Stimulated activated naive CD8-positive, alpha-beta T cell treated with anti-CD3 and anti-CD28 coated beads, Interleukin-15, amount 100 ng/mL, for 72 hours (primary cell): ENCODE data around the gene EDC4.
"Not testable (repeated sequence)": the region's sequence is repeated elsewhere in the genome, so short reads cannot be mapped to it uniquely, and the experiment has no call there.

ENCODE experiments used
- ATAC-seq: fragments of 150-1000 bp; cut with Tn5 transposase; 2 replicates; pipeline ENCODE4 v1.10.0; 2021; ENCODE audit warnings: mild to moderate bottlenecking, moderate library complexity
- DNase-seq, 2 donors: peaks; one replicate each; pipeline ENCODE4 v3.0.0; 2021 to 2022
- H3K27ac Mint-ChIP-seq, 2 donors: one replicate each; pipeline ENCODE4 v1.8.0; 2022; ENCODE audit warnings: mild to moderate bottlenecking in 2 of 2, mixed read lengths in 2 of 2, moderate library complexity in 2 of 2
- H3K27me3 Mint-ChIP-seq: one replicate; pipeline ENCODE4 v1.8.0; 2022; ENCODE audit warnings: mixed read lengths
- H3K4me1 Mint-ChIP-seq: one replicate; pipeline ENCODE4 v1.8.0; 2022; ENCODE audit warnings: mild to moderate bottlenecking, mixed read lengths
- H3K4me3 Mint-ChIP-seq, 2 donors: one replicate each; pipeline ENCODE4 v1.8.0; 2022; ENCODE audit warnings: mild to moderate bottlenecking in 2 of 2, mixed read lengths in 2 of 2, moderate library complexity in 1 of 2
- H3K9me3 Mint-ChIP-seq, 2 donors: one replicate each; pipeline ENCODE4 v1.8.0; 2022; ENCODE audit warnings: mixed read lengths in 2 of 2

EDC4 gene, protein sequence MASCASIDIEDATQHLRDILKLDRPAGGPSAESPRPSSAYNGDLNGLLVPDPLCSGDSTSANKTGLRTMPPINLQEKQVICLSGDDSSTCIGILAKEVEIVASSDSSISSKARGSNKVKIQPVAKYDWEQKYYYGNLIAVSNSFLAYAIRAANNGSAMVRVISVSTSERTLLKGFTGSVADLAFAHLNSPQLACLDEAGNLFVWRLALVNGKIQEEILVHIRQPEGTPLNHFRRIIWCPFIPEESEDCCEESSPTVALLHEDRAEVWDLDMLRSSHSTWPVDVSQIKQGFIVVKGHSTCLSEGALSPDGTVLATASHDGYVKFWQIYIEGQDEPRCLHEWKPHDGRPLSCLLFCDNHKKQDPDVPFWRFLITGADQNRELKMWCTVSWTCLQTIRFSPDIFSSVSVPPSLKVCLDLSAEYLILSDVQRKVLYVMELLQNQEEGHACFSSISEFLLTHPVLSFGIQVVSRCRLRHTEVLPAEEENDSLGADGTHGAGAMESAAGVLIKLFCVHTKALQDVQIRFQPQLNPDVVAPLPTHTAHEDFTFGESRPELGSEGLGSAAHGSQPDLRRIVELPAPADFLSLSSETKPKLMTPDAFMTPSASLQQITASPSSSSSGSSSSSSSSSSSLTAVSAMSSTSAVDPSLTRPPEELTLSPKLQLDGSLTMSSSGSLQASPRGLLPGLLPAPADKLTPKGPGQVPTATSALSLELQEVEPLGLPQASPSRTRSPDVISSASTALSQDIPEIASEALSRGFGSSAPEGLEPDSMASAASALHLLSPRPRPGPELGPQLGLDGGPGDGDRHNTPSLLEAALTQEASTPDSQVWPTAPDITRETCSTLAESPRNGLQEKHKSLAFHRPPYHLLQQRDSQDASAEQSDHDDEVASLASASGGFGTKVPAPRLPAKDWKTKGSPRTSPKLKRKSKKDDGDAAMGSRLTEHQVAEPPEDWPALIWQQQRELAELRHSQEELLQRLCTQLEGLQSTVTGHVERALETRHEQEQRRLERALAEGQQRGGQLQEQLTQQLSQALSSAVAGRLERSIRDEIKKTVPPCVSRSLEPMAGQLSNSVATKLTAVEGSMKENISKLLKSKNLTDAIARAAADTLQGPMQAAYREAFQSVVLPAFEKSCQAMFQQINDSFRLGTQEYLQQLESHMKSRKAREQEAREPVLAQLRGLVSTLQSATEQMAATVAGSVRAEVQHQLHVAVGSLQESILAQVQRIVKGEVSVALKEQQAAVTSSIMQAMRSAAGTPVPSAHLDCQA (N-terminal part only)

DNA sequence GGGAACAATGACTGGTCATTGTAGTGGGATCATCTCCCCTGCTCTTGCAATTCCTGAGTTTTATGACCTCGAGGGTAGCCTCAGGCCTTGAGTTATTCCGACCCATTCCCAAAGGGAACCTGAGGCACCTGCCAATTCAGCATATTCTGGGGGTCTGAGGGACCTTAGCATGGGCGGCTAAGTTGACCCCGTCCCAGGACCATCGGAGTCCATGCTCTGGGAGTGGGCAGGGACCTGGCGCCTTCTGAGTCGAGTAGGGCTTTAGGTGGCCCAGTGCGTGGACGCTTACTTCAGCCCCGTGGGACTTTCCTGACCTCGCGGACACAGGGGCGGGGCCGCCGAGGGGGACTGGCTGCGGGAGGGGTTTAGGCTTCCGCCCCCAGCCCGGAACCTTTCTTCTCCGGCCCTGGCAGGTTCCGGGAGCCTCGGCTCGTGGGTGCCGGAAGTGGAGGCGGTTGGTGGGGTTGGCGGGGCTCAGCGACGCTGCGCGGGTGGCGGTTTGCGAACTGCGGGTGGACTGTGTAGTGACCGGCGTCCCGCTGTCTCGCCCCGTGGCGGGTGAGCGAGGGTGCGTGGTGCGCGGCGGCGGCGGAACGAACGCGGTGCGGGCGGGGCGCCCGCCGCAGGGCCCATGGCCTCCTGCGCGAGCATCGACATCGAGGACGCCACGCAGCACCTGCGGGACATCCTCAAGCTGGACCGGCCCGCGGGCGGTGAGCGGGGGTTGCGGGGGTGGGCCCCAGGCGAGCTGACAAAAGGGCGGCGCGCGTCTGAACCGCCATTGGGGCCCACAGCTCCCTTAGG, at the start of gene EDC4:
Gene EDC4, plus strand, starts transcription at position 422 of the 804 bp plus-strand sequence. Its CDS starts 210 bp downstream, at position 632.
- peak within 1 kb of the TSS; percentile 76 to 94 for H3K4me3 Mint-ChIP-seq
- DNase-seq (peak; percentile 88 to 92), ATAC-seq (peak; percentile 98)
- H3K4me1 Mint-ChIP-seq = peaks cover 36% of the 10 kb centered on the region
- no peaks in the 10 kb centered on the region for H3K9me3 Mint-ChIP-seq
- peak within 1 kb of the TSS; percentile 96 for H3K27ac Mint-ChIP-seq
- no peaks in the 10 kb centered on the region for H3K27me3 Mint-ChIP-seq

DNA sequence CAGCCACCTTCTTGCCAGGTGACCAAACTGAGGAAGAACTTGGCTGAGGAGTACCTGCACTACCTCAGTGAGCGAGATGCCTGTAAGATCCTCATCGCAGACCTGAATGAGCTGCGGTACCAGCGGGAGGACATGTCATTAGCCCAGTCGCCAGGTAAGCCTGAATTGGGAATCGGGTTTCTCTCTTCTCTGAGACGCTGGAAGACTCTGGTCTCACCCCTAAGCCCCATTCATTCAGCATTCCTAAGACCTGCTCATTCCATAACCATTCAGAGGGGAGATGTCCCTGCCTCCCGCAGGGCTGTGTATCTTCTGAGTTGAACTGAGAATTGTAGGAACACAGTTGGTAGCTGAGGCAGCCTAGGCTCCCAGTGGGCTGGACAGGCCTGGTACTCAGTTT, 47.7 kb upstream of the EDC4 start:
- Mint-ChIP-seq H3K9me3 (no peaks in the 10 kb centered on the region), H3K27ac (no peak overlapping the region)

DNA sequence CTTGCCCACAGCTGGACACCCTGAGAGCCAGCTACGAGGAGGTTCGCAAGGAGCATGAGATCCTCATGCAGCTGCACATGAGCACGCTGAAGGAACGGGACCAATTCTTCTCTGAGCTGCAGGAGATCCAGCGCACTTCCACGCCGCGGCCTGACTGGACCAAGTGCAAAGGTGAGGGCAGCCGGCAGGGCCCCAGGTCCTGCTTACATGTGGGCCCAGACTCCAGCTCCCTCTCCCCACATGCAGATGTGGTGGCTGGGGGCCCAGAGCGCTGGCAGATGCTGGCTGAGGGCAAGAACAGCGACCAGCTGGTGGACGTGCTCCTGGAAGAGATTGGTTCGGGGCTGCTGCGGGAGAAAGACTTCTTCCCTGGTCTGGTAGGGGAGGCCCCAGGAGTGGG, 46.9 kb upstream of the EDC4 start:
- DNase-seq (no peak), ATAC-seq (no peak)
- H3K4me1 Mint-ChIP-seq = peaks cover 18% of the 10 kb centered on the region
- H3K27ac Mint-ChIP-seq = no peak overlapping the region
- H3K27me3 Mint-ChIP-seq = no peaks in the 10 kb centered on the region
- no peaks in the 10 kb centered on the region for H3K9me3 Mint-ChIP-seq
- H3K4me3 Mint-ChIP-seq = no peak overlapping the region

More for the DNA sequence above, 47.7 kb upstream of the EDC4 start:
- H3K4me3 Mint-ChIP-seq = no peak overlapping the region
- no peaks in the 10 kb centered on the region for H3K27me3 Mint-ChIP-seq
- no peak for ATAC-seq
- DNase-seq = no peak
- peaks cover 18% of the 10 kb centered on the region for H3K4me1 Mint-ChIP-seq

GRCh38 chr16:67828651-67829050, 44.2 kb upstream of the EDC4 start:
- Mint-ChIP-seq H3K9me3 (no peaks in the 10 kb centered on the region), H3K4me3 (no peak overlapping the region), H3K27ac (no peak overlapping the region), H3K4me1 (peaks cover 33% of the 10 kb centered on the region), H3K27me3 (no peaks in the 10 kb centered on the region)
- no peak for DNase-seq
- no peak for ATAC-seq

DNA sequence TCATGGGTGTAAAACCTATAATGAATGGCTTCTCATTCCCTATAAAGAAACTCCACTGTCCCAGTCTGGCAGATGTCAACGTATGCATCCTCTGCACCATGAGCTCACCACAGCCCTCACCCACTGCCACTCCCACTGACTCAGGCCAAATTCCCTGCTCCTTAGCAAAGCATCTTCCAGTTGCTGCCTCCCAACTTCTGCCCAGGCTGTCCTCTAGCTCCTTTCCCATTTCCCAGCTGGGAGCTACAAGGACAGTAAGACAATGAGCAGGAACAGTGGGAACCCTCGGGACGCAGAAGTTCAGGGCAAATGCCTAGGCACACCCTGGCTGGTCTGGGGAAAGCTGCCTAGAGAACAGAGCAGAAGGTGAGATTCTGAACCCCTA, 39.8 kb upstream of the EDC4 start:
- Mint-ChIP-seq H3K27ac (peak overlapping the region; percentile 42 to 99), H3K4me1 (peaks cover 15% of the 10 kb centered on the region), H3K27me3 (no peaks in the 10 kb centered on the region), H3K9me3 (no peaks in the 10 kb centered on the region), H3K4me3 (peak overlapping the region; percentile 98 to 100)
- DNase-seq (no peak), ATAC-seq (no peak)

- ATAC-seq (peak; percentile 99), DNase-seq (peak; percentile 93 to 95)
- H3K27ac Mint-ChIP-seq = peak overlapping the region; percentile 98 to 99
- no peaks in the 10 kb centered on the region for H3K27me3 Mint-ChIP-seq
- H3K9me3 Mint-ChIP-seq = no peaks in the 10 kb centered on the region
- H3K4me1 Mint-ChIP-seq = peaks cover 15% of the 10 kb centered on the region
- H3K4me3 Mint-ChIP-seq = peak overlapping the region; percentile 98 to 100
Observed at GRCh38 chr16:67833415-67834241, 39.2 kb upstream of the EDC4 start.

- DNase-seq (no peak), ATAC-seq (no peak)
- H3K4me1 Mint-ChIP-seq = peaks cover 15% of the 10 kb centered on the region
- no peaks in the 10 kb centered on the region for H3K27me3 Mint-ChIP-seq
- H3K27ac Mint-ChIP-seq = no peak overlapping the region
- peak overlapping the region; percentile 98 to 100 for H3K4me3 Mint-ChIP-seq
- no peaks in the 10 kb centered on the region for H3K9me3 Mint-ChIP-seq
Observed at GRCh38 chr16:67834242-67834614, 38.6 kb upstream of the EDC4 start.

DNA sequence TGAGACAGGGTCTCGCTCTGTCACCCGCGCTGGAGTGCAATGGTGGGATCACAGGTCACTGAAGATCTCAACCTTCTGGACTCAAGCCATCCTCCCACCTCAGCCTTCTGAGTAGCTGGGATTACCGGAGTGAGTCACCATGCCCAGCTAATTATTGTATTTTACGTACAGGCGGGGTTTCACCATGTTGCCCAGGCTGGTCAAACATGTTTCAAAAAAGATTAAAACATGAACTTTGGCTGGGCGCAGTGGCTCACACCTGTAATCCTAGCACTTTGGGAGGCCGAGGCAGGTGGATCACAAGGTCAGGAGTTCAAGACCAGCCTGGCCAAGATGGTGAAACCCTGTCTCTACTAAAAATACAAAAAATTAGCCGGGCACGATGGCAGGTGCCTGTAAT, 35.7 kb upstream of the EDC4 start:
- not testable (repeated sequence) for H3K9me3 Mint-ChIP-seq, DNase-seq, H3K4me3 Mint-ChIP-seq, H3K27ac Mint-ChIP-seq, H3K27me3 Mint-ChIP-seq, ATAC-seq
- H3K4me1 Mint-ChIP-seq = peaks cover 21% of the 10 kb centered on the region

DNA sequence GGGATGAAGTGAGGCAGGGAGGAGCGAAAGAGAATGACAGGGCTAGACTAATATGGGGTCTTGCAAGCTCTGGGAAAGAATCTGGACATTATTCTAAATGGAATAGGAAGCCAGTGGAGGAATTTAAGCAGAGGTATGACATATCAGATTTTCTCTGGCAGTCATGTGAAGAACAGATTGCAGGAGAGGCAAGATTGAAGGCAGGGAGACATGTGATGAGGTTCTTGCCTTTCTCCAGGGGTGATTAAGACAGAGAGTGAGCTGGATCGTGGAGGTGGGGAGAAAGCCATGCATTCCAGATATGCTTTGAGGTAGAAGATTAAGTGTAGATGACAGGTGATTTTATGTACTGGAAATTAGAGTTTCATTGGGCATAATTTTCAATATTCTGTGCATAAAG, 35.0 kb upstream of the EDC4 start:
- no peaks in the 10 kb centered on the region for H3K9me3 Mint-ChIP-seq
- H3K4me3 Mint-ChIP-seq = no peak overlapping the region
- H3K4me1 Mint-ChIP-seq = peaks cover 15% of the 10 kb centered on the region
- no peak for ATAC-seq
- no peaks in the 10 kb centered on the region for H3K27me3 Mint-ChIP-seq
- H3K27ac Mint-ChIP-seq = no peak overlapping the region
- no peak for DNase-seq

- peak overlapping the region; percentile 89 to 98 for H3K27ac Mint-ChIP-seq
- ATAC-seq (no peak), DNase-seq (no peak)
- no peaks in the 10 kb centered on the region for H3K9me3 Mint-ChIP-seq
- no peaks in the 10 kb centered on the region for H3K27me3 Mint-ChIP-seq
- H3K4me3 Mint-ChIP-seq = peak overlapping the region; percentile 93 to 94
- H3K4me1 Mint-ChIP-seq = peaks cover 40% of the 10 kb centered on the region
Observed at GRCh38 chr16:67841198-67841815, 31.5 kb upstream of the EDC4 start.

- ATAC-seq (peak; percentile 66), DNase-seq (peak; percentile 96)
- Mint-ChIP-seq H3K9me3 (no peaks in the 10 kb centered on the region), H3K27ac (peak within 1 kb of the TSS; percentile 98), H3K4me1 (peaks cover 40% of the 10 kb centered on the region), H3K27me3 (no peaks in the 10 kb centered on the region), H3K4me3 (peak within 1 kb of the TSS; percentile 93 to 99)
Observed at GRCh38 chr16:67841816-67842508, 30.9 kb upstream of the EDC4 start, which contains the start of gene THAP11. Gene THAP11 (plus strand): TSS chr16:67842320. CDS start chr16:67842555, 235 bp downstream.

DNA sequence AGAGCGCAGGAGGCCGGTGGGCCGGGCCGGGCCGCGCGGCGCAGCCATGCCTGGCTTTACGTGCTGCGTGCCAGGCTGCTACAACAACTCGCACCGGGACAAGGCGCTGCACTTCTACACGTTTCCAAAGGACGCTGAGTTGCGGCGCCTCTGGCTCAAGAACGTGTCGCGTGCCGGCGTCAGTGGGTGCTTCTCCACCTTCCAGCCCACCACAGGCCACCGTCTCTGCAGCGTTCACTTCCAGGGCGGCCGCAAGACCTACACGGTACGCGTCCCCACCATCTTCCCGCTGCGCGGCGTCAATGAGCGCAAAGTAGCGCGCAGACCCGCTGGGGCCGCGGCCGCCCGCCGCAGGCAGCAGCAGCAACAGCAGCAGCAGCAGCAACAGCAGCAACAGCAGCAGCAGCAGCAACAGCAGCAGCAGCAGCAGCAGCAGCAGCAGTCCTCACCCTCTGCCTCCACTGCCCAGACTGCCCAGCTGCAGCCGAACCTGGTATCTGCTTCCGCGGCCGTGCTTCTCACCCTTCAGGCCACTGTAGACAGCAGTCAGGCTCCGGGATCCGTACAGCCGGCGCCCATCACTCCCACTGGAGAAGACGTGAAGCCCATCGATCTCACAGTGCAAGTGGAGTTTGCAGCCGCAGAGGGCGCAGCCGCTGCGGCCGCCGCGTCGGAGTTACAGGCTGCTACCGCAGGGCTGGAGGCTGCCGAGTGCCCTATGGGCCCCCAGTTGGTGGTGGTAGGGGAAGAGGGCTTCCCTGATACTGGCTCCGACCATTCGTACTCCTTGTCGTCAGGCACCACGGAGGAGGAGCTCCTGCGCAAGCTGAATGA, 30.1 kb upstream of the EDC4 start:
- H3K9me3 Mint-ChIP-seq = no peaks in the 10 kb centered on the region
- H3K4me3 Mint-ChIP-seq = peak overlapping the region; percentile 93 to 99
- H3K27me3 Mint-ChIP-seq = no peaks in the 10 kb centered on the region
- DNase-seq = peak; percentile 75 to 79
- peak overlapping the region; percentile 88 to 98 for H3K27ac Mint-ChIP-seq
- peak; percentile 34 for ATAC-seq
- peaks cover 42% of the 10 kb centered on the region for H3K4me1 Mint-ChIP-seq
